ENCODE results near the gene SRSF9.

GRCh38 chr12:120490325-120490724 lies 20.8 kb upstream of the SRSF9 start:
- no peak for TF ChIP-seq POLR2A (IDR thresholded peaks at IDR 0.05)
- TF ChIP-seq CTCF (IDR thresholded peaks at IDR 0.05) = no peak

Data from heart left ventricle (tissue), 13 donors.